ENCODE results near the gene MYH15.

- TF ChIP-seq CTCF (IDR thresholded peaks at IDR 0.05 in 4 of 5, conservative IDR thresholded peaks at IDR 0.05 in 1 of 5): no peak
- no peak for TF ChIP-seq POLR2A (IDR thresholded peaks at IDR 0.05)
Measured at GRCh38 chr3:108472001-108472591, 38.3 kb downstream of the MYH15 start.

Data from gastrocnemius medialis (tissue), 4 donors.